ENCODE results near the gene APBB1.

The APBB1 gene

GRCh38 chr11:6401464-6401863 lies 17.4 kb downstream of the APBB1 start:
- H4K20me1 ChIP-seq (ENCODE audit: insufficient read depth, low read length), result no peaks in the 10 kb centered on the region
- peaks cover 25% of the 10 kb centered on the region for H3K4me1 ChIP-seq (ENCODE audit: insufficient read depth, low read length, severe bottlenecking)
- no peaks in the 10 kb centered on the region for H3K9me3 ChIP-seq (ENCODE audit: low read length)
- no peaks in the 10 kb centered on the region for H3K79me2 ChIP-seq (ENCODE audit: insufficient read depth, low read length)
- no peak for TF ChIP-seq CTCF (IDR thresholded peaks at IDR 0.05; ENCODE audit: low read length)
- no peak for TF ChIP-seq EZH2 (IDR thresholded peaks at IDR 0.05; ENCODE audit: borderline replicate concordance, low read length)
- H3K36me3 ChIP-seq (ENCODE audit: insufficient read depth, low read length), result no peaks in the 10 kb centered on the region
- H3K27ac ChIP-seq (ENCODE audit: low read depth, low read length, poor library complexity, severe bottlenecking), result no peak overlapping the region
- no peak overlapping the region for H2AFZ ChIP-seq (ENCODE audit: low read length)
- H3K4me2 ChIP-seq (ENCODE audit: low read length), result no peak overlapping the region
- no peak overlapping the region for H3K4me3 ChIP-seq (ENCODE audit: low read depth, low read length, poor library complexity, severe bottlenecking)
- H3F3A ChIP-seq (ENCODE audit: insufficient read depth, low read length), result no peaks in the 10 kb centered on the region
- no peaks in the 10 kb centered on the region for H3K27me3 ChIP-seq (ENCODE audit: insufficient read depth, low read length)
- no peaks in the 10 kb centered on the region for H3K9me2 ChIP-seq (ENCODE audit: low read depth, low read length)
- H3K9ac ChIP-seq (ENCODE audit: low read length), result no peak overlapping the region

GRCh38 chr11:6400431-6401345 lies 18.2 kb downstream of the APBB1 start:
- no peak overlapping the region for H3K27ac ChIP-seq (ENCODE audit: low read depth, low read length, poor library complexity, severe bottlenecking)
- H3K9me3 ChIP-seq (ENCODE audit: low read length), result no peaks in the 10 kb centered on the region
- H3F3A ChIP-seq (ENCODE audit: insufficient read depth, low read length), result no peaks in the 10 kb centered on the region
- no peak for TF ChIP-seq EZH2 (IDR thresholded peaks at IDR 0.05; ENCODE audit: borderline replicate concordance, low read length)
- no peak for TF ChIP-seq CTCF (IDR thresholded peaks at IDR 0.05; ENCODE audit: low read length)
- H2AFZ ChIP-seq (ENCODE audit: low read length), result no peak overlapping the region
- H3K4me2 ChIP-seq (ENCODE audit: low read length), result no peak overlapping the region
- H3K9me2 ChIP-seq (ENCODE audit: low read depth, low read length), result no peaks in the 10 kb centered on the region
- H3K79me2 ChIP-seq (ENCODE audit: insufficient read depth, low read length), result no peaks in the 10 kb centered on the region
- no peak overlapping the region for H3K9ac ChIP-seq (ENCODE audit: low read length)
- H4K20me1 ChIP-seq (ENCODE audit: insufficient read depth, low read length), result no peaks in the 10 kb centered on the region
- no peaks in the 10 kb centered on the region for H3K27me3 ChIP-seq (ENCODE audit: insufficient read depth, low read length)
- H3K4me1 ChIP-seq (ENCODE audit: insufficient read depth, low read length, severe bottlenecking), result peaks cover 25% of the 10 kb centered on the region
- H3K4me3 ChIP-seq (ENCODE audit: low read depth, low read length, poor library complexity, severe bottlenecking), result no peak overlapping the region
- no peaks in the 10 kb centered on the region for H3K36me3 ChIP-seq (ENCODE audit: insufficient read depth, low read length)

- Histone ChIP-seq H2AFZ (ENCODE audit: low read length) (no peak overlapping the region), H3F3A (ENCODE audit: insufficient read depth, low read length) (no peaks in the 10 kb centered on the region), H3K9me2 (ENCODE audit: low read depth, low read length) (no peaks in the 10 kb centered on the region), H3K4me1 (ENCODE audit: insufficient read depth, low read length, severe bottlenecking) (peaks cover 9% of the 10 kb centered on the region), H3K79me2 (ENCODE audit: insufficient read depth, low read length) (no peaks in the 10 kb centered on the region), H4K20me1 (ENCODE audit: insufficient read depth, low read length) (no peaks in the 10 kb centered on the region), H3K9me3 (ENCODE audit: low read length) (no peaks in the 10 kb centered on the region), H3K4me2 (ENCODE audit: low read length) (no peak overlapping the region), H3K27ac (ENCODE audit: low read depth, low read length, poor library complexity, severe bottlenecking) (no peak overlapping the region), H3K36me3 (ENCODE audit: insufficient read depth, low read length) (no peaks in the 10 kb centered on the region), H3K27me3 (ENCODE audit: insufficient read depth, low read length) (no peaks in the 10 kb centered on the region), H3K4me3 (ENCODE audit: low read depth, low read length, poor library complexity, severe bottlenecking) (no peak overlapping the region), H3K9ac (ENCODE audit: low read length) (no peak overlapping the region)
- TF ChIP-seq EZH2 (IDR thresholded peaks at IDR 0.05; ENCODE audit: borderline replicate concordance, low read length) (no peak), CTCF (IDR thresholded peaks at IDR 0.05; ENCODE audit: low read length) (no peak)
These were observed 21.3 kb downstream of the APBB1 start for GRCh38 chr11:6397636-6398035.

Measured in OCI-LY1 (cell line).